ENCODE data around the gene RNF180. TPM values are rescaled to one million over a fixed set of nuclear protein-coding genes. Genes with fewer than 3 reads are reported as not detected.

The RNF180 gene
- total and polyA plus RNA-seq, 8 donors, result 1.2 to 15.4 (median 4.2) TPM

DNA sequence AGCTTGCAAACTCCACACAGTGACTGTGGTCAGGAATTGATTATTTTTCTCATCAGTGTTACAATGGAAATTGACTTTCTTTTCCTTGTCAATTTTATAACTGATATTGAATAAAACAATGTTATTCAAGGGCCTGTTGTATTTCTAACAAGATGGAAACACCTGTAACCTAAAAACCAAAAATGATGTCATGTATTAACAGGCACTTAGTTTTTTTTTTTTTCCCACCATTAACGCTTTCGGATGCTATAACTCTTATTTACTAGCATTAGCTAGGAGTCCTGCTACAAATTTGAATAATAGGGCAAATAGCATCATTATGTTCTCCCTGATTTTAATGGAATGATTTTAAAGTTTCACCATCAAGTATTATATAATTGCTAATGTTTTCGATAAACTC is 30.3 kb downstream of the RNF180 start:
- H3K4me1 ChIP-seq, result no peaks in the 10 kb centered on the region
- no peak overlapping the region for H3K27ac ChIP-seq
- intact Hi-C loops (cut with DNase I; ENCODE audit: low total_unique reads), result no loop called here
- H3K4me3 ChIP-seq, result no peak overlapping the region
- H3K27me3 ChIP-seq, result no peaks in the 10 kb centered on the region
- TF ChIP-seq POLR2A (IDR thresholded peaks at IDR 0.05) (no peak), EP300 (IDR thresholded peaks at IDR 0.05) (no peak), POLR2AphosphoS5 (IDR thresholded peaks at IDR 0.05) (no peak)
- TF ChIP-seq, protein P1, sequence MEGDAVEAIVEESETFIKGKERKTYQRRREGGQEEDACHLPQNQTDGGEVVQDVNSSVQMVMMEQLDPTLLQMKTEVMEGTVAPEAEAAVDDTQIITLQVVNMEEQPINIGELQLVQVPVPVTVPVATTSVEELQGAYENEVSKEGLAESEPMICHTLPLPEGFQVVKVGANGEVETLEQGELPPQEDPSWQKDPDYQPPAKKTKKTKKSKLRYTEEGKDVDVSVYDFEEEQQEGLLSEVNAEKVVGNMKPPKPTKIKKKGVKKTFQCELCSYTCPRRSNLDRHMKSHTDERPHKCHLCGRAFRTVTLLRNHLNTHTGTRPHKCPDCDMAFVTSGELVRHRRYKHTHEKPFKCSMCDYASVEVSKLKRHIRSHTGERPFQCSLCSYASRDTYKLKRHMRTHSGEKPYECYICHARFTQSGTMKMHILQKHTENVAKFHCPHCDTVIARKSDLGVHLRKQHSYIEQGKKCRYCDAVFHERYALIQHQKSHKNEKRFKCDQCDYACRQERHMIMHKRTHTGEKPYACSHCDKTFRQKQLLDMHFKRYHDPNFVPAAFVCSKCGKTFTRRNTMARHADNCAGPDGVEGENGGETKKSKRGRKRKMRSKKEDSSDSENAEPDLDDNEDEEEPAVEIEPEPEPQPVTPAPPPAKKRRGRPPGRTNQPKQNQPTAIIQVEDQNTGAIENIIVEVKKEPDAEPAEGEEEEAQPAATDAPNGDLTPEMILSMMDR (IDR thresholded peaks at IDR 0.05), result no peak
- H3K36me3 ChIP-seq, result no peaks in the 10 kb centered on the region
- DNase-seq, result no peak
- 96 to 99% (median 96%) methylated on average over 3 of the region's 3 CpGs for WGBS, 5 donors
- no peaks in the 10 kb centered on the region for H3K9me3 ChIP-seq

DNA sequence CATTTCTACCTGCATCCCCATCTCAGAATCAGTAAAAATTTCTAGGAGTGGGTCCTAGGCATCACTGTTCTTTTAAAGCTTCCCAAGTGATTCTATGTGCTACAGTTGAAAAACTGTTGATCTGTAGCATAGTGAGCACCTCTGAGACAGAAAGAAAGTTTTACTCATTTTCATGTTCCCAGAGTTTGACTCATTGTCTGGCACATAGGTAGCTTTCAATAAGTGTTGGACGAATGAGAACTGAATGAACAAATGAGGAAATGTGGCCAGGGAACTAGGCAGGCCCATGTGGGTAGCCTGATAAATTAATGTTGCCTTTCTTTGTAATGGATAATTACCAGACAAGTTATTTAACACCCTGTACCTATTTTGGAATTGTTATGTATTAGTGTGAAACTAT is 33.8 kb downstream of the RNF180 start:
- Histone ChIP-seq H3K27ac (no peak overlapping the region), H3K4me3 (no peak overlapping the region), H3K9me3 (no peaks in the 10 kb centered on the region), H3K4me1 (no peaks in the 10 kb centered on the region), H3K36me3 (no peaks in the 10 kb centered on the region), H3K27me3 (no peaks in the 10 kb centered on the region)
- no peak for DNase-seq
- intact Hi-C loops (cut with DNase I; ENCODE audit: low total_unique reads), result no loop called here
- no peak for TF ChIP-seq POLR2A (IDR thresholded peaks at IDR 0.05)
- TF ChIP-seq, protein P1 (IDR thresholded peaks at IDR 0.05), result no peak
- WGBS, 5 donors, result 50 to 73% (median 68%) methylated on average over 1 of the region's 1 CpG

DNA sequence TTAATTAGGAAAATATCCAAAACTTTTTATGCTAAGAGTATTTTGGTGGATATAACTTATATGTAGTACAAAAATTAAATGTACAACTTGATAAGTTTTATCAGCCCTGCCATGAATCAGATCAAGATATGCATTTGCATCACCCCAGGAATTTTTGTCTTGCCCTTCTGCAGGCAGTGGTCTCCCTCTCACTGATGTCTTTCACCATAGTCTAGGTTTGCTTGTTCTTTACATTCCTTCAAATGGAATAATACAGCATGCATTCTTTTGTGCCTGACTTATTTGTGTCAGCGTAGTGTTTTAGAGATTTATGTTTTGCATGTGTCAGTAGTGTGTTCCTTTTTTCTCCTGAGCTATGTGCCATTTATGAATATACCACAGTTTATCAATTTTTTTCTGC is 36.4 kb downstream of the RNF180 start:
- intact Hi-C loops (cut with DNase I; ENCODE audit: low total_unique reads), result loop anchor here (10.0 kb wide), 1 partner anchor 47 kb away; no protein-coding TSS in a partner anchor
- Histone ChIP-seq H3K9me3 (no peaks in the 10 kb centered on the region), H3K27me3 (no peaks in the 10 kb centered on the region), H3K27ac (no peak overlapping the region), H3K4me1 (no peaks in the 10 kb centered on the region), H3K36me3 (no peaks in the 10 kb centered on the region), H3K4me3 (no peak overlapping the region)
- 93 to 98% (median 96%) methylated on average over 1 of the region's 1 CpG for WGBS, 5 donors
- TF ChIP-seq, protein P1 (IDR thresholded peaks at IDR 0.05), result no peak
- TF ChIP-seq POLR2AphosphoS5 (IDR thresholded peaks at IDR 0.05) (no peak), POLR2A (IDR thresholded peaks at IDR 0.05) (no peak), EP300 (IDR thresholded peaks at IDR 0.05) (no peak)
- no peak for DNase-seq

DNA sequence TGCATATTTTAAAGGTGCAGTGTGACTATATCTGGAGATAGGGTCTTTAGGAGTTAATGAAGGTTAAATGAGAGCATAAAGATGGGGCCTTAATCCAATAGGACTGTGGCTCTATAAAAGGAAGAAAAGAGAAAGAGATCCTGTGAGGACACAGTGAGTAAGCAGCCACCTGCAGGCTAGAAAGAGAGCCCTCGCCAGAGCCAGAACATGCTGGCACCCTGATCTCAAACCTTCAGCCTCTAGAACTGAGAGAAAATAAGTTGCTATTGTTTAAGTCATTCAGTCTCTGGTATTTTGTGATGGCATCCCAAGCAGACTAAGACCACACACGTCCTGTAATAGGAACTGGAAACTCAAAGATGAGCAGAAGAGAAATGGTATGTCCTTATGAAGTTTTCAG is 41.0 kb downstream of the RNF180 start:
- 63 to 82% (median 77%) methylated on average over 2 of the region's 2 CpGs for WGBS, 5 donors
- H3K27me3 ChIP-seq, result no peaks in the 10 kb centered on the region
- no peak overlapping the region for H3K27ac ChIP-seq
- no peak overlapping the region for H3K4me3 ChIP-seq
- TF ChIP-seq POLR2A (IDR thresholded peaks at IDR 0.05) (no peak), POLR2AphosphoS5 (IDR thresholded peaks at IDR 0.05) (no peak), EP300 (IDR thresholded peaks at IDR 0.05) (no peak)
- TF ChIP-seq, protein P1 (IDR thresholded peaks at IDR 0.05), result no peak
- intact Hi-C loops (cut with DNase I; ENCODE audit: low total_unique reads), result loop anchor here (10.0 kb wide), 1 partner anchor 52 kb away; no protein-coding TSS in a partner anchor
- H3K4me1 ChIP-seq, result peaks cover 0 to 8% (median 4%) of the 10 kb centered on the region in 4 donors
- H3K9me3 ChIP-seq, result no peaks in the 10 kb centered on the region
- DNase-seq, result no peak
- H3K36me3 ChIP-seq, result no peaks in the 10 kb centered on the region
